H1 (cell line): ENCODE measurements around the gene TCEANC. TPM values are rescaled to one million over a fixed set of nuclear protein-coding genes. Genes with fewer than 3 reads are reported as not detected.

Experiments used
- CTCF ChIA-PET: fragments of 300-600 bp; sonication (Branson Sonifier 250); formaldehyde crosslinking; loops from one replicate; lab custom pipeline; 2021; ENCODE audit not compliant: partially characterized antibody; lab: Charles Lee
- POLR2A ChIA-PET: fragments of 300-600 bp; sonication (Branson Sonifier 250); formaldehyde crosslinking; loops from one replicate; lab custom pipeline; 2021; ENCODE audit warnings: inconsistent platforms; ENCODE audit not compliant: partially characterized antibody; lab: Charles Lee
- DNase-seq, 2 experiments: peaks; one replicate each; pipeline versions ENCODE4 v3.0.0 to v3.0.0-alpha.2; 2010 to 2022; ENCODE audit warnings: low spot score in 2 of 2, low read depth in 1 of 2, mixed read lengths in 1 of 2
- FAIRE-seq: peaks from 2 replicates; lab custom pipeline; 2011; peaks lifted over from hg19 to GRCh38; lab: Jason Lieb, UNC
- H2AFZ ChIP-seq: 2 replicates; pipeline ENCODE4 v1.8.1; 2012; ENCODE audit warnings: low read length, inconsistent platforms
- H2AK5ac ChIP-seq: 2 replicates; pipeline ENCODE4 v1.6.1; 2013; ENCODE audit warnings: low read depth, low read length
- H2BK120ac ChIP-seq: replicated peaks from 2 replicates; pipeline ENCODE3; 2013; ENCODE audit warnings: low read depth, low read length, inconsistent platforms
- H2BK12ac ChIP-seq: 2 replicates; pipeline ENCODE4 v1.6.1; 2013; ENCODE audit warnings: low read depth, low read length
- H2BK15ac ChIP-seq: 2 replicates; pipeline ENCODE4 v1.6.1; 2013; ENCODE audit warnings: low read length
- H2BK20ac ChIP-seq: 2 replicates; pipeline ENCODE4 v1.6.1; 2013; ENCODE audit warnings: low read length
- H2BK5ac ChIP-seq: 2 replicates; pipeline ENCODE4 v1.6.1; 2013; ENCODE audit warnings: low read depth, low read length
- H3K14ac ChIP-seq: 2 replicates; pipeline ENCODE4 v1.6.1; 2013; ENCODE audit warnings: inconsistent platforms; ENCODE audit not compliant: insufficient read length
- H3K18ac ChIP-seq: 2 replicates; pipeline ENCODE4 v1.6.1; 2013; ENCODE audit warnings: low read length; ENCODE audit errors: extremely low read depth
- H3K23ac ChIP-seq: 2 replicates; pipeline ENCODE4 v1.6.1; 2013; ENCODE audit warnings: inconsistent platforms; ENCODE audit not compliant: insufficient read length
- H3K23me2 ChIP-seq: 2 replicates; pipeline ENCODE4 v1.6.1; 2013; ENCODE audit warnings: low read depth, low read length
- H3K27ac ChIP-seq: 2 replicates; pipeline ENCODE4 v1.6.1; 2011; ENCODE audit warnings: low read depth, low read length, inconsistent platforms
- H3K27me3 ChIP-seq, 4 experiments: replicated peaks in 1 of 4; 1 replicate in 1 of 4; 2 replicates in 3 of 4; pipeline versions ENCODE4 v1.6.1 to v1.8.1; 2011 to 2013; ENCODE audit warnings: low read length in 3 of 4, mild to moderate bottlenecking in 3 of 4, inconsistent platforms in 2 of 4, mixed read lengths in 2 of 4, moderate library complexity in 1 of 4; ENCODE audit not compliant: control insufficient read depth in 3 of 4, insufficient read depth in 3 of 4; ENCODE audit errors: extremely low read depth in 1 of 4
- H3K36me3 ChIP-seq, 4 experiments: 2 replicates each; pipeline versions ENCODE4 v1.6.1 to v1.8.1; 2011 to 2013; ENCODE audit warnings: mild to moderate bottlenecking in 4 of 4, low read length in 3 of 4, moderate library complexity in 2 of 4, control low read depth in 1 of 4, inconsistent platforms in 1 of 4; ENCODE audit not compliant: insufficient read depth in 4 of 4, control insufficient read depth in 2 of 4
- H3K4ac ChIP-seq: replicated peaks from 2 replicates; pipeline ENCODE3; 2013; ENCODE audit warnings: low read length, low read depth, mixed read lengths, inconsistent platforms; ENCODE audit not compliant: insufficient read length
- H3K4me1 ChIP-seq, 4 experiments: replicated peaks in 1 of 4; 1 replicate in 1 of 4; 2 replicates in 3 of 4; pipeline versions ENCODE4 v1.6.1 to v1.8.1; 2011 to 2013; ENCODE audit warnings: low read length in 3 of 4, inconsistent platforms in 2 of 4, mixed read lengths in 1 of 4; ENCODE audit not compliant: insufficient read depth in 4 of 4, control insufficient read depth in 3 of 4
- H3K4me2 ChIP-seq, 2 experiments: 2 replicates each; pipeline versions ENCODE4 v1.6.1 to v1.8.1; 2011 to 2013; ENCODE audit warnings: low read depth in 2 of 2, low read length in 2 of 2, control low read depth in 1 of 2, inconsistent platforms in 1 of 2, mild to moderate bottlenecking in 1 of 2; ENCODE audit not compliant: insufficient read depth in 1 of 2
- H3K4me3 ChIP-seq, 4 experiments: fragments of 200-600, 300-600 bp in 1 of 4; sonication (generic), shearing (Covaris generic), sonication (Bioruptor Twin) in 1 of 4; 2 replicates each; pipeline versions ENCODE4 v1.5.1 to v1.8.1; 2011 to 2016; ENCODE audit warnings: low read length in 4 of 4, low read depth in 3 of 4, control low read depth in 2 of 4, inconsistent platforms in 2 of 4, mild to moderate bottlenecking in 2 of 4, mixed read lengths in 1 of 4, moderate library complexity in 1 of 4; ENCODE audit not compliant: insufficient read depth in 2 of 4; ENCODE audit errors: extremely low read depth in 1 of 4
- H3K56ac ChIP-seq: replicated peaks from 2 replicates; pipeline ENCODE3; 2013; ENCODE audit warnings: low read depth, mild to moderate bottlenecking, mixed read lengths, low read length, inconsistent platforms; ENCODE audit not compliant: insufficient read length
- H3K79me1 ChIP-seq: 2 replicates; pipeline ENCODE4 v1.6.1; 2013; ENCODE audit warnings: low read depth, low read length, control low read depth
- H3K79me2 ChIP-seq, 2 experiments: 2 replicates each; pipeline versions ENCODE4 v1.6.1 to v1.8.1; 2012 to 2013; ENCODE audit warnings: low read length in 2 of 2, mild to moderate bottlenecking in 2 of 2, inconsistent platforms in 1 of 2; ENCODE audit not compliant: insufficient read depth in 2 of 2, control insufficient read depth in 1 of 2
- H3K9ac ChIP-seq, 4 experiments: replicated peaks in 1 of 4; 1 replicate in 1 of 4; 2 replicates in 3 of 4; pipeline versions ENCODE4 v1.6.1 to v1.8.1; 2011 to 2013; ENCODE audit warnings: low read depth in 3 of 4, low read length in 3 of 4, control low read depth in 2 of 4, mild to moderate bottlenecking in 2 of 4, moderate library complexity in 2 of 4, inconsistent platforms in 1 of 4; ENCODE audit errors: extremely low read depth in 1 of 4
- H3K9me3 ChIP-seq, 2 experiments: 2 replicates each; pipeline versions ENCODE4 v1.6.1 to v1.8.1; 2012 to 2013; ENCODE audit warnings: mild to moderate bottlenecking in 2 of 2, moderate library complexity in 2 of 2, control low read depth in 1 of 2, inconsistent platforms in 1 of 2, low read depth in 1 of 2, low read length in 1 of 2, mixed read lengths in 1 of 2; ENCODE audit not compliant: insufficient read depth in 2 of 2
- H4K20me1 ChIP-seq, 2 experiments: replicated peaks in 1 of 2; 2 replicates each; pipeline versions ENCODE3 to v1.8.1; 2011 to 2013; ENCODE audit warnings: inconsistent platforms in 2 of 2, low read length in 2 of 2, mild to moderate bottlenecking in 1 of 2; ENCODE audit not compliant: insufficient read depth in 2 of 2, control insufficient read depth in 1 of 2
- H4K5ac ChIP-seq: 2 replicates; pipeline ENCODE4 v1.6.1; 2013; ENCODE audit warnings: low read length, low read depth, mixed read lengths, inconsistent platforms; ENCODE audit not compliant: insufficient read length
- H4K8ac ChIP-seq: 2 replicates; pipeline ENCODE4 v1.8.0; 2013; ENCODE audit warnings: mild to moderate bottlenecking, moderate library complexity, low read length, inconsistent platforms; ENCODE audit not compliant: insufficient read depth; ENCODE audit errors: extremely low read depth
- H4K91ac ChIP-seq: replicated peaks from 2 replicates; pipeline ENCODE3; 2013; ENCODE audit warnings: low read length, mixed read lengths, inconsistent platforms; ENCODE audit not compliant: insufficient read length
- BACH1 ChIP-seq: IDR thresholded peaks from 2 replicates; pipeline ENCODE4 v1.6.1; 2012; ENCODE audit warnings: low read length, improper control_type of control experiment
- BCL11A ChIP-seq, 2 experiments: IDR thresholded peaks; one replicate each; pipeline ENCODE4 v1.6.1; 2011; ENCODE audit warnings: low read depth in 2 of 2, low read length in 2 of 2, mild to moderate bottlenecking in 2 of 2
- FOSL1 ChIP-seq: IDR thresholded peaks from 2 replicates; pipeline ENCODE4 v1.6.1; 2011; ENCODE audit warnings: mild to moderate bottlenecking, low read depth, low read length, moderate library complexity; ENCODE audit not compliant: insufficient read depth
- JUND ChIP-seq: IDR thresholded peaks from 2 replicates; pipeline ENCODE4 v1.6.1; 2011; ENCODE audit warnings: mild to moderate bottlenecking, improper control_type of control experiment, low read length
- SIX5 ChIP-seq: IDR thresholded peaks from 2 replicates; pipeline ENCODE4 v1.6.1; 2011; ENCODE audit warnings: mild to moderate bottlenecking, low read depth, low read length
- SRF ChIP-seq: IDR thresholded peaks from 2 replicates; pipeline ENCODE4 v1.6.1; 2011; ENCODE audit warnings: mild to moderate bottlenecking, low read depth, low read length, moderate library complexity
- WGBS, 2 experiments: shearing (Covaris generic) in 1 of 2; methylation state at CpG; one replicate each; pipeline versions ENCODE4 v1.1.6 to v1.1.7; 2013 to 2015; ENCODE audit warnings: low lambda C conversion rate in 2 of 2, mixed read lengths in 2 of 2, inconsistent platforms in 1 of 2, low coverage in 1 of 2, missing lambda C conversion rate in 1 of 2; ENCODE audit not compliant: insufficient replicate concordance in 2 of 2, insufficient coverage in 1 of 2, insufficient read length in 1 of 2; ENCODE audit errors: extremely low coverage in 1 of 2, missing lambda C conversion rate in 1 of 2; 5-methylcytosine and 5-hydroxymethylcytosine counted together
- polyA plus RNA-seq, 7 experiments: library from polyadenylated mRNA; depleted of rRNA in 3 of 7; stranded (reverse) in 5 of 7; unstranded in 2 of 7; fragments of >200 nt in 5 of 7; fragments of 200-250 nt in 2 of 7; gene quantifications; 1 replicate in 5 of 7; 2 replicates in 1 of 7; 4 replicates in 1 of 7; pipeline versions ENCODE4 v1.2.1 to v1.2.3, GENCODE V29; 2011 to 2013; ENCODE audit warnings: missing spikeins in 2 of 7, mixed read lengths in 2 of 7
- total RNA-seq: library from RNA; stranded (reverse); fragmentation: NEBNext Ultra II Directional; extraction: Animal tissue kit (Norgen Biotek cat#: 25700); gene quantifications from 2 replicates; pipeline ENCODE4 v1.2.1, GENCODE V29; 2021

The TCEANC gene
- total and polyA plus RNA-seq, 2 of the 8 experiments (the other 6 are each of a cell fraction or from before 2014, with no cell fraction given): 0.88 to 2.0 TPM

DNA sequence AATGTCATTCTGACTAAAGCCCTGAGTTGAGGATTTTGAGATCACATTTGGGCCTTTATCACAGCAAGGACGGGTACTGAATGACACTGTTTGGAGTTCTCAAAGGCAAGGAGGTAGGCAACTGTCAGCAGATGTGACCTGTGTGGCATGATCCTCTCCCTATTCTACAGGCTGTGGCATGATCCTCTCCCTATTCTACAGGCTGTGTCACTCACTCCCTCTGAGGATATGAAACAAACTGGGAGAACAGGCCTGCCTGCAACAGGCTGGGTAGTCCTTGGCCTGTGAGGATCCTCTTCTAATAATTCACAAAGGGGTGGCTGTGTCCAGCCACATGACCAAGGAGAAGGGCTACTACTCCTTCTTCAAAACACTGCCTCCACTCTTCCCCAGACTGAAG lies 14.9 kb upstream of the TCEANC start:
- Histone ChIP-seq H3K18ac (no peak overlapping the region), H3K79me2 (no peaks in the 10 kb centered on the region), H3K27ac (no peak overlapping the region), H2BK120ac (no peak overlapping the region), H2AFZ (no peak overlapping the region), H4K8ac (no peak overlapping the region), H3K4me3 (no peak overlapping the region), H3K36me3 (no peaks in the 10 kb centered on the region), H2BK5ac (no peak overlapping the region), H3K27me3 (no peaks in the 10 kb centered on the region), H3K79me1 (no peaks in the 10 kb centered on the region), H3K23ac (no peak overlapping the region), H2BK20ac (no peak overlapping the region), H3K4me2 (no peak overlapping the region), H2BK15ac (no peak overlapping the region), H2AK5ac (no peak overlapping the region), H4K91ac (no peak overlapping the region), H3K4me1 (no peaks in the 10 kb centered on the region), H3K4ac (no peak overlapping the region), H4K20me1 (no peaks in the 10 kb centered on the region), H3K14ac (no peak overlapping the region), H4K5ac (no peak overlapping the region), H2BK12ac (no peak overlapping the region), H3K9ac (no peak overlapping the region), H3K56ac (no peak overlapping the region), H3K23me2 (no peaks in the 10 kb centered on the region), H3K9me3 (peaks cover 0 to 3% of the 10 kb centered on the region in 2 experiments; a peak in 1 of 4 replicates)
- ChIA-PET CTCF (no interaction called here), POLR2A (no interaction called here)
- FAIRE-seq (no peak), DNase-seq (no peak)
- no peak for TF ChIP-seq JUND
- TF ChIP-seq SRF: no peak
- TF ChIP-seq BCL11A (IDR thresholded peaks at IDR 0.05; ENCODE audit: low read depth in 2 of 2, low read length in 2 of 2): no peak
- TF ChIP-seq SIX5: no peak
- no peak for TF ChIP-seq BACH1
- no peak for TF ChIP-seq FOSL1
- WGBS, 2 experiments: 60% methylated on average over 1 of the region's 1 CpG; no CpG with 5 or more reads in 1 of the 2 experiments
